Activated naive CD4-positive, alpha-beta T cell treated with anti-CD3 and anti-CD28 coated beads for 36 hours (primary cell): ENCODE data around the gene CNPY2. TPM values are rescaled to one million over a fixed set of nuclear protein-coding genes. Genes with fewer than 3 reads are reported as not detected.
A peak's percentile ranks its signal among the peaks of the same experiment; 100 is the strongest.
"Not testable (repeated sequence)": the region's sequence is repeated elsewhere in the genome, so short reads cannot be mapped to it uniquely, and the experiment has no call there.

Experiments used
- CTCF ChIA-PET: fragments of 350-600 bp; sonication (Branson Sonifier 250); formaldehyde crosslinking; loops from one replicate; lab custom pipeline; 2021; ENCODE audit warnings: antibody characterized with exemption; lab: Charles Lee
- DNase-seq: peaks from one replicate; pipeline ENCODE4 v3.0.0-alpha.2; 2020
- H3K27ac Mint-ChIP-seq: one replicate; pipeline ENCODE4 v1.8.0; 2021; ENCODE audit warnings: mild to moderate bottlenecking, mixed read lengths
- H3K27me3 Mint-ChIP-seq: one replicate; pipeline ENCODE4 v1.8.0; 2021; ENCODE audit warnings: low read depth, mixed read lengths
- H3K36me3 Mint-ChIP-seq: one replicate; pipeline ENCODE4 v1.8.0; 2021; ENCODE audit warnings: low read depth, mixed read lengths
- H3K4me1 Mint-ChIP-seq: one replicate; pipeline ENCODE4 v1.8.0; 2021; ENCODE audit warnings: low read depth, mixed read lengths
- H3K4me3 Mint-ChIP-seq: one replicate; pipeline ENCODE4 v1.8.0; 2021; ENCODE audit warnings: mild to moderate bottlenecking, moderate library complexity, mixed read lengths
- H3K9me3 Mint-ChIP-seq: one replicate; pipeline ENCODE4 v1.8.0; 2021; ENCODE audit warnings: mixed read lengths
- intact Hi-C: fragments of 100-400 bp; cut with micrococcal nuclease; formaldehyde crosslinking; loops from one replicate; pipeline ENCODE4 v1.15.1; 2023
- total RNA-seq, 2 experiments: library from RNA; stranded (reverse); gene quantifications; one replicate each; pipeline ENCODE4 v1.2.3, GENCODE V29; 2021

CNPY2 gene
- total RNA-seq, 2 experiments from 2014 or later, result 47.5 to 57.3 TPM

DNA sequence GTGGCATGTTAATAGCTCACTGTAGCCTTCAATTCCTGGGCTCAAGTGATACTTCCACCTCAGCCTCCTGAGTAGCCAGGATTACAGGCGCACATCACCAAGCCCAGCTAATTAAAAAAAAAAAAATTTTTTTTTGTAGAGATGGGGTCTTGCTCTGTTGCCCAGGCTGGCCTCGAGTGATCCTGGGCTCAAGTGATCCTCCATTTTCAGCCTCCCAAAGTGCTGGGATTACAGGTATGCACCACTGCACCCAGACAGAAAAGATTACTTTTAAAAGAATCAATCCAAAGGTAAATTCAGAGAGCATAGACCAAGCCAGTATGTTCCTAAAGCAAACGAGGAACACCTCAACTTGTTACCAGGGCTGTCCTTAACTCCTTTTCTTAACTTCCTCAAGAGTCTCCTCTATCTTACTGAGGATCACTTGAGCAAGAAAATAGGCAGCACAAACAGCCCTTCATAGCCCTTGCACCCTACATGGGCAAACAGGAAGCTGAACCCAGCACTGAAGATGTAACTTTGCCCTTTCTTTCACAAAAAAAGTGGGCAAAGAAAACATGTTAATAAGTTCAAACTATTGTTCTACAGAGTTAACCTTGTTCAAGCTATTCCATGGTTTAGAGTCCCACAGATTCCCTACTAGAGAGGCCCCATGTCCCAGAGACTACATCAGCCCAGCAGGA is 26.9 kb downstream of the CNPY2 start:
- Mint-ChIP-seq H3K4me1 (peaks cover 33% of the 10 kb centered on the region), H3K27me3 (no peaks in the 10 kb centered on the region), H3K36me3 (peaks cover 14% of the 10 kb centered on the region), H3K9me3 (no peaks in the 10 kb centered on the region), H3K27ac (no peak overlapping the region), H3K4me3 (no peak overlapping the region)
- CTCF ChIA-PET, result interaction anchor here (0.7 to 1.2 kb wide), 2 partner anchors 9 to 99 kb away, joined by 3 read pairs; partner anchors contain the start of gene SMARCC2
- intact Hi-C loops, result no loop called here
- DNase-seq, result no peak

DNA sequence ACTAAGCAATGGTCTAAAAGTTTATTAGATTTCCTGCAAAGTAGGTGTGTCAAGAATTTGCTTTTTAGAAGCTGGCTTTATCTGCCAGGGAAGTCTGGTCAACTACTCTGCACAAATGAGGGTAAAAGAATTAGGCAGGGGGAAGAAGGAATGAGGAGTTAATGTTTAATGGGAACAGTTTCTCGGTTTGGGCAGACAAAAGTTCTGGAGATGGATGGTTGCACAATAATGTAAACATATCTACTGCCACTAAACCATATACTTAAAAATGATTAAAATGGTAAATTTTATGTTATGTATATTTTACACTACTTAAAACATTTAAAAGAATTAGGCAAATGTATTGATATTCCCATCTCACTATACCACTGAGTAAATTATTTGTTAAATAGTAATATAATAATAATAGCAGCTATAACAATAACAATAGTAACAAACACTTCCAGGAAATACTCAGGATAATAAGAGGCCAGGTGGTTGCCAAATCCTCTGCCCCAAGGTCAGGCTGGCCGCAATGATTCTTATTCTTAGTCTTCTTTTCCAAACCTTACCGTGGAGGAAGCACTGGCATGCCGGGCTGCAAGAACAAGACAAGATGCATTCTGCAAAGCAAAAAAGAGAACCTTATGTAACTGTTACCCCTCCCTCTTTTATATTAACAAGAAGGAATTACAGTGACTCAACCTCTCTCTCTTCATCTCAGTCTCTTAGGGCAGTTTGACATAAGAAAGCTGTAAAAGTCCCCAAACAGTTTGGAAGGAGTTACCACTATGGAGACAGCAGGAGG is 29.6 kb downstream of the CNPY2 start:
- no peaks in the 10 kb centered on the region for H3K9me3 Mint-ChIP-seq
- H3K4me3 Mint-ChIP-seq, result no peak overlapping the region
- H3K27me3 Mint-ChIP-seq, result no peaks in the 10 kb centered on the region
- intact Hi-C loops, result no loop called here
- H3K27ac Mint-ChIP-seq, result peak overlapping the region; percentile 44
- peaks cover 25% of the 10 kb centered on the region for H3K36me3 Mint-ChIP-seq
- peaks cover 14% of the 10 kb centered on the region for H3K4me1 Mint-ChIP-seq
- CTCF ChIA-PET, result interaction anchor here (0.9 to 1.2 kb wide), 3 partner anchors 10 to 162 kb away, joined by 3 to 4 read pairs (median 3); no protein-coding TSS in a partner anchor
- no peak for DNase-seq

DNA sequence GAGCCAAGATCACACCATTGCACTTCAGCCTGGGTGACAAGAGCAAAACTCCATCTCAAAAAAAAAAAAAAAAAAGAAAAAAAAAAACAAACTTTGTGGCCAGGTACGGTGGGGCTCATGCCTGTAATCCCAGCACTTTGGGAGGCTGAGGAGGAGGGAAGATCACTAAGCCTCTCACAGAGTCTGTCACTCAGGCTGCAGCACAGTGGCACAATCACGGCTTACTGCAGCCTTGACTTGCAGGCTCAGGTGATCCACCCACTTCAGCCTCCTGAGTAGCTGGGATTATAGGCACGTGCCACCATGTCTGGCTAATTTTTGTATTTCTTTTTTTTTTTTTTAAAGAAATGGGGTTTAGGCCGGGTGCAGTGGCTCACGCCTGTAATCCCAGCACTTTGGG is 31.5 kb downstream of the CNPY2 start:
- DNase-seq, H3K27me3 Mint-ChIP-seq, H3K27ac Mint-ChIP-seq, H3K4me3 Mint-ChIP-seq, intact Hi-C loops, H3K4me1 Mint-ChIP-seq, H3K9me3 Mint-ChIP-seq: not testable (repeated sequence)
- CTCF ChIA-PET, result interaction anchor here (0.6 to 1.0 kb wide), 3 partner anchors 13 to 115 kb away, joined by 3 to 4 read pairs (median 4); no protein-coding TSS in a partner anchor
- peaks cover 24% of the 10 kb centered on the region for H3K36me3 Mint-ChIP-seq

DNA sequence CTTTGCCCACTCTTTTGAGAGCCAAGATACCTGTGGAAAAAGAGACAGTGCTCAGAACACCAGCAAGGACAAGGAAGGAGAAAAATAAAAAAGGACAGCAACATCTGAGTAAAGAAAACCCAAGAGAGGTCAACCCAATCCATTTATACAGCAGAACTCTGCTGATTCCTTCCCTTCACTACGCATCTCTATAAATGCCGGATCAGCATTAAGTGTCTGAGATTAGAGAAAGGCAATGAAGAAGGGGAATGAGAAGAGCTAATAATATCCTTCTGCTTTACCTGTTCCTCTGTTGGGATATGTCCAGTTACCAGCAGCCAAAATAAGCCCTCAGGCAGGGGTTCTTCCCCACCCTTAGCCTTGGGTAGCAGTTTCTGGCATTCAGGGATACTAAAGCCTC is 33.2 kb downstream of the CNPY2 start:
- H3K4me3 Mint-ChIP-seq, result no peak overlapping the region

DNA sequence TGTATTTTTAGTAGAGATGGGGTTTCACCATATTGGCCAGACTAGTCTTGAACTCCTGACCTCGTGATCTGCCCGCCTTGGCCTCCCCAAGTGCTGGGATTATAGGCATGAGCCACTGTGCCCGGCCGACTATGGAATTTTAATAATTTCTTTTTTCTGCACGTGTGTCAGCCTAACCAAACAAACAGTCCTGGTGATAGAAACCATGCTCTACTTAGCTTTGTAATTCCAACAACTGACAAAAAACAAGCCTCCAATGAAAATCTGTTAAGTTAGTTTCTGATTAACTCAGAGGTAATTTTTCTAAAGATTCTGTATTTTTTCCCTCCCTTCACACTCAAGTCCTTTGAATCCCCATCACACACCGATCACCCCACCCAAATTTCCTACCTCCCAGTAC is 33.8 kb downstream of the CNPY2 start:
- intact Hi-C loops, result no loop called here
- H3K36me3 Mint-ChIP-seq, result peaks cover 28% of the 10 kb centered on the region
- H3K4me1 Mint-ChIP-seq, result peaks cover 2% of the 10 kb centered on the region
- CTCF ChIA-PET, result no interaction called here
- DNase-seq, result no peak
- H3K9me3 Mint-ChIP-seq, result no peaks in the 10 kb centered on the region
- peak overlapping the region; percentile 2 for H3K27ac Mint-ChIP-seq
- H3K4me3 Mint-ChIP-seq, result no peak overlapping the region
- H3K27me3 Mint-ChIP-seq, result no peaks in the 10 kb centered on the region

More for the DNA sequence above, 33.2 kb downstream of the CNPY2 start:
- peaks cover 2% of the 10 kb centered on the region for H3K4me1 Mint-ChIP-seq
- no peaks in the 10 kb centered on the region for H3K9me3 Mint-ChIP-seq
- H3K27ac Mint-ChIP-seq, result peak overlapping the region; percentile 2
- CTCF ChIA-PET, result no interaction called here
- DNase-seq, result no peak
- H3K27me3 Mint-ChIP-seq, result no peaks in the 10 kb centered on the region
- H3K36me3 Mint-ChIP-seq, result peaks cover 28% of the 10 kb centered on the region
- intact Hi-C loops, result no loop called here

DNA sequence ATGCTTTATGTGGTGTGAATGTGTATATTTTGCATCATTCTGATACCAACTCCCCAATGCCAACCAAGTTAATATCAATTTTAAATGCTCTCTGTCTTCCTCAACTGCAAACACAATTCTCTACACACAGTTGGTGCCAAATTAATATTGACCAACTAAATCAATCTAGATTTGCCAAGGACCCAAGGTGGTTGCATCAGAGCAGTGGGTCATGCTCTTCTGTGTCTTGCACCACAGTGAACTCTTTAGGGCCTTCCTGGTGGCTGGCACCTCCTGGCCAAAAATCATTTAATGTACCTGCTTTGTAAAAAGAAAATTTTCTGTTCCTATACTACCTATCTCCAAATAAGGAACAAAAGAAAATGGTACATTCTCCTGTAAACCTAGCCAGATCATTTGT is 34.9 kb downstream of the CNPY2 start:
- peaks cover 30% of the 10 kb centered on the region for H3K36me3 Mint-ChIP-seq
- no peak overlapping the region for H3K4me3 Mint-ChIP-seq
- CTCF ChIA-PET, result no interaction called here
- DNase-seq, result no peak
- no peaks in the 10 kb centered on the region for H3K27me3 Mint-ChIP-seq
- intact Hi-C loops, result no loop called here
- H3K9me3 Mint-ChIP-seq, result no peaks in the 10 kb centered on the region
- H3K4me1 Mint-ChIP-seq, result peaks cover 2% of the 10 kb centered on the region
- peak overlapping the region; percentile 11 for H3K27ac Mint-ChIP-seq

DNA sequence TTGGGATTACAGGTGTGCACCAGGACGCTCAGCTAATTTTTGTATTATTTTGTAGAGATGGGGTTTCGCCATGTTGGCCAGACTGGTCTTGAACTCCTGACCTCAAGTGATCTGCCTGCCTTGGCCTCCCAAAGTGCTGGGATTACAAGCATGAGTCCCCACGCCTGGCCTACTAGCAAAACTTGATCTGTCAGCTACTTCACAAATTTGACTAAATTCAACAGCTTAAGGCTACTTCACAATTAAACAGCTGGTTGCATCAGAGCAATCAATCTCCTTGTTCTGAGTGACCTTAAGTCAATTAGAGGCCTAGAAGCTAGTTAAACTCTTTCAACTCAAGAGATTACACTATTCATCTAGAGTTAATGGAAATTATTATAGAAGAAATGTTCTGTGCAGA is 36.9 kb downstream of the CNPY2 start:
- no peaks in the 10 kb centered on the region for H3K27me3 Mint-ChIP-seq
- peaks cover 2% of the 10 kb centered on the region for H3K4me1 Mint-ChIP-seq
- intact Hi-C loops, result no loop called here
- no peak overlapping the region for H3K4me3 Mint-ChIP-seq
- no peak for DNase-seq
- H3K36me3 Mint-ChIP-seq, result peaks cover 36% of the 10 kb centered on the region
- CTCF ChIA-PET, result interaction anchor here (1.0 to 1.1 kb wide), 2 partner anchors 37 to 103 kb away, joined by 3 read pairs; no protein-coding TSS in a partner anchor
- H3K9me3 Mint-ChIP-seq, result no peaks in the 10 kb centered on the region
- no peak overlapping the region for H3K27ac Mint-ChIP-seq

DNA sequence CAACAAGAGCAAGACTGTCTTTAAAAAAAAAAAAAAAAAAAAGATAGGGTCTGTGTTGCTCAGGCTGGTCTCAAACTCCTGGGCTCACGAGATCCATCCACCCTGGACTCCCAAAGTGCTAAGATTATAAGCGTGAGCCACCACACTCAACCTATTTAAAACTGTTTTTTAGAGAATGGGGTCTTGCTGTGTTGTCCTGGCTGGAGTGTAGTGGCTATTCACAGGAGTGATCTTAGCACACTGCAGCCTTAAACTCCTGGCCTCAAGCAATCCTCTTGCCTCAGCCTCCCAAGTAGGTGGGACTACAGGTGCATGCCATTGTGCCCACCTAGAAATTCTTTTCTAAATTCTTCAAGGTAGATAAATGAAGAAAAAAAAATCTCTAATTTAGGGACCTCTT is 41.5 kb downstream of the CNPY2 start:
- intact Hi-C loops, result no loop called here
- CTCF ChIA-PET, result interaction anchor here (0.7 kb wide), 1 partner anchor 42 kb away, joined by 4 read pairs; the partner anchor contains the start of gene CNPY2
- no peaks in the 10 kb centered on the region for H3K27me3 Mint-ChIP-seq
- DNase-seq, result no peak
- no peak overlapping the region for H3K27ac Mint-ChIP-seq
- no peaks in the 10 kb centered on the region for H3K4me1 Mint-ChIP-seq
- H3K36me3 Mint-ChIP-seq, result peaks cover 26% of the 10 kb centered on the region
- H3K4me3 Mint-ChIP-seq, result no peak overlapping the region
- H3K9me3 Mint-ChIP-seq, result no peaks in the 10 kb centered on the region

DNA sequence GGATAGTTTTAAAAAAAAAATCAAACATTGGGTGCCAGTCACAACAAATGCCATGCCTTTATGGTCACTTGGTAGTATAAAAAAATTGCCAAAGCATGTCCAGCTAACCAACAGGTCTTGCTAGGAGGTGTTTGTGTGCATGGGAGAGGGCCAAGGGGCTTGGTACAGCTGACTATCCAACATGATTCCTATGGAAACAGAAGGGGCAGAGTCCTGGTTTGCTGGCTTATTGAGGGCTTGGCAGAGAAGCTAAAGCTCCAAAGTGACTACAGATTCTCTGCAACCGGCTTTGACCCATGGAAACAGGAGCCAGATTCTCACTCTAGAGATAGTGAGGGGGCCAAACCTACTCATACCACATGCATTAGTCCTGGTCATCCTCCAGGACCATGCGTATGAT is 43.3 kb downstream of the CNPY2 start:
- intact Hi-C loops, H3K9me3 Mint-ChIP-seq, H3K4me3 Mint-ChIP-seq, H3K4me1 Mint-ChIP-seq, DNase-seq, H3K27ac Mint-ChIP-seq, H3K27me3 Mint-ChIP-seq: not testable (repeated sequence)
- CTCF ChIA-PET, result interaction anchor here (0.6 to 0.7 kb wide), 2 partner anchors 38 to 149 kb away, joined by 3 read pairs; no protein-coding TSS in a partner anchor
- peaks cover 22% of the 10 kb centered on the region for H3K36me3 Mint-ChIP-seq

DNA sequence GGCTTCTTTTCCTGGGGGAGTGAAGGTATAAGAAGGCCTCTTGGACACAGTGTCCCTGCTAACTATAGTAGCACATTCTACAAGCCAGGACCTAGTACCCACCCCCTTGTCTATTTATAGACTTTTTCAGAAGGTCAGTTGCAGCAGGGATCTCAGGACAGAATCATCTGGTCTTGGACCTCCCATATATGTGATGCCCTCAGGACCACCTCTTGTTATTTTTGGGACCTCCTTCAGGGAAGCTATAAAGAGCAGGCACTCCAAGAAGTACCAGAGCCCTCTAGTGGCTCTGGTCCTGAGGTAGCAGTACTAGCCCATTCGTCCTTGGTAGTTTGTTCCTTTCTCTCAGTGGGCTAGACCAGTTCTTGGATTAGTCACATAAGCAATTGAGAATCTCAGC is 44.8 kb downstream of the CNPY2 start:
- Mint-ChIP-seq H3K27me3 (no peaks in the 10 kb centered on the region), H3K9me3 (no peaks in the 10 kb centered on the region), H3K27ac (no peak overlapping the region), H3K4me1 (peaks cover 14% of the 10 kb centered on the region), H3K4me3 (no peak overlapping the region), H3K36me3 (peaks cover 20% of the 10 kb centered on the region)
- DNase-seq, result no peak
- intact Hi-C loops, result no loop called here
- CTCF ChIA-PET, result interaction anchor here (0.9 kb wide), 1 partner anchor 13 kb away, joined by 4 read pairs; no protein-coding TSS in a partner anchor

DNA sequence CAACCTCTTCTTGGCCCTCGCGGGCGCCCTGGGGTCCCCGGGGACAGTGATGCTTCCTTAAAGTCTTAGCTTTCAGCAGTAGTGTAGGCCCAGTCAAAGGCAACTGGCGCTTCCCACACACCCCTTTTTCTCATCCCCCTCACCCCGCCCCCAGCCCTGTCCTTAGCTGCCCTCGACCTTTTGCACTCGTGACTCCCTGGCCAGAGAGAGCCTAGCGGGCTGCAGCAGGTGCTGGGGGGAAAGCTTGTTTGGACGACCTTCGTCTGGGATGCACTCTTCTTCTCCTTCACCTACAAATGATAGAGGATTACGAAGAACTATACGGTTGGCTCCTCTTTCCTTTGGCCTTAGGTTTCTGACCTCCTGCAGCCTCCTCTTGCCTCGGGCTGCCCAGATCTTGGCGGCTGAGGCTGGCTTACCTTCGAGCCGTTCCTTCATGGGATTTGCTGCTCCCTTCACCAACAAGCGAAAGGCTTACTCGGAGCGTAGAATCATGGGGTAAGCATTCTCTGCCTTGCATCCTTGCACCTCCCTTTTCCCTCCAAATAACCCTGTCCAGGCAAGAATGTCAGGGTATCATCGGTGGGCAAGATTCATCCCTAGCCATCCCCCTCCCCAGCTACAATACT is 48.2 kb downstream of the CNPY2 start:
- H3K27ac Mint-ChIP-seq, result no peak overlapping the region
- H3K9me3 Mint-ChIP-seq, result no peaks in the 10 kb centered on the region

More for the DNA sequence above, 48.2 kb downstream of the CNPY2 start:
- no peak for DNase-seq
- intact Hi-C loops, result loop anchor here (1.0 to 2.0 kb wide), 2 partner anchors 75 to 201 kb away; partner anchors contain the start of gene SPRYD4
- Mint-ChIP-seq H3K36me3 (peaks cover 5% of the 10 kb centered on the region), H3K4me1 (peaks cover 16% of the 10 kb centered on the region), H3K27me3 (no peaks in the 10 kb centered on the region), H3K4me3 (peak overlapping the region; percentile 89)
- CTCF ChIA-PET, result interaction anchor here (1.4 to 4.5 kb wide), 7 partner anchors 8 to 197 kb away, joined by 3 to 22 read pairs (median 5); partner anchors contain the start of genes ANKRD52 and SMARCC2
